ENCODE measurements around the gene GON4L. TPM values are rescaled to one million over a fixed set of nuclear protein-coding genes. Genes with fewer than 3 reads are reported as not detected.
A peak's percentile ranks its signal among the peaks of the same experiment; 100 is the strongest.
"Not testable (repeated sequence)": the region's sequence is repeated elsewhere in the genome, so short reads cannot be mapped to it uniquely, and the experiment has no call there.

GON4L gene
- total RNA-seq, 4 donors from 2014 or later: 17.2 to 36.1 (median 19.9) TPM

- in situ Hi-C loops (cut with MboI; ENCODE audit: low sequenced_read_pairs in 4 of 4) (no loop called here), intact Hi-C loops (cut with DNase I; ENCODE audit: low total_unique reads) (no loop called here)
- H3K4me3 ChIP-seq: no peak overlapping the region
- no peak for TF ChIP-seq POLR2A (IDR thresholded peaks at IDR 0.05)
- peak in 3 of 5 experiments; percentile 33 to 44 (median 33) for TF ChIP-seq CTCF (IDR thresholded peaks at IDR 0.05 in 4 of 5, conservative IDR thresholded peaks at IDR 0.05 in 1 of 5)
- H3K4me1 ChIP-seq: no peaks in the 10 kb centered on the region
- H3K27me3 ChIP-seq: no peaks in the 10 kb centered on the region
- H3K36me3 ChIP-seq: peaks cover 0 to 82% of the 10 kb centered on the region in 2 donors
- DNase-seq (no peak), ATAC-seq (peak in 1 of 2 donors; percentile 44)
- no peak overlapping the region for H3K27ac ChIP-seq
- H3K9me3 ChIP-seq: no peaks in the 10 kb centered on the region
Measured at GRCh38 chr1:155729031-155729898, 127.7 kb downstream of the GON4L start.

DNA sequence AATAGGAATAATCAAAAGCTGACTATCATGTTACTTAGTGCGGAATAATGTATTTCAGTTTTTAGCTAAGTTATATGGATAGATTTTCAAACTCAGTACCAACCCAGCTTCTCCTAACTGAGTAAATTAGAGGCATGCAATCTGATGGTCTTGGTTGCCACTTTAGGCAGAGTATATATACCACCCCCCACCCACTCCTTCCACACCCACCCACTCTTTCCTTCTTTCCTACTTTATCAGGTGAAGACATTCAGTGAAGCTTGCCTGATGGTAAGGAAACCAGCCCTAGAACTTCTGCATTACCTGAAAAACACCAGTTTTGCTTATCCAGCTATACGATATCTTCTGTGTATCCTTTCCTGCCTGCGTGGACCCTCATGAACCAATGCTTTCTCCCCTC, 131.9 kb downstream of the GON4L start:
- TF ChIP-seq CTCF (IDR thresholded peaks at IDR 0.05 in 4 of 5, conservative IDR thresholded peaks at IDR 0.05 in 1 of 5): no peak
- no peak for TF ChIP-seq POLR2A (IDR thresholded peaks at IDR 0.05)
- Histone ChIP-seq H3K4me3 (no peak overlapping the region), H3K27ac (no peak overlapping the region), H3K36me3 (peaks cover 0 to 64% of the 10 kb centered on the region in 2 donors), H3K9me3 (no peaks in the 10 kb centered on the region), H3K27me3 (no peaks in the 10 kb centered on the region), H3K4me1 (no peaks in the 10 kb centered on the region)
- intact Hi-C loops (cut with DNase I; ENCODE audit: low total_unique reads): no loop called here
- no peak for DNase-seq
- no peak for ATAC-seq
- in situ Hi-C loops (cut with MboI; ENCODE audit: low sequenced_read_pairs in 4 of 4): no loop called here

GRCh38 chr1:155719703-155720102, 137.3 kb downstream of the GON4L start:
- Histone ChIP-seq H3K36me3 (peaks cover 0 to 38% of the 10 kb centered on the region in 2 donors), H3K4me3 (no peak overlapping the region), H3K27ac (no peak overlapping the region), H3K4me1 (no peaks in the 10 kb centered on the region), H3K9me3 (no peaks in the 10 kb centered on the region), H3K27me3 (no peaks in the 10 kb centered on the region)
- intact Hi-C loops (cut with DNase I; ENCODE audit: low total_unique reads) (no loop called here), in situ Hi-C loops (cut with MboI; ENCODE audit: low sequenced_read_pairs in 4 of 4) (no loop called here)
- DNase-seq (no peak), ATAC-seq (no peak)
- no peak for TF ChIP-seq CTCF (IDR thresholded peaks at IDR 0.05 in 4 of 5, conservative IDR thresholded peaks at IDR 0.05 in 1 of 5)
- TF ChIP-seq POLR2A (IDR thresholded peaks at IDR 0.05): no peak

DNA sequence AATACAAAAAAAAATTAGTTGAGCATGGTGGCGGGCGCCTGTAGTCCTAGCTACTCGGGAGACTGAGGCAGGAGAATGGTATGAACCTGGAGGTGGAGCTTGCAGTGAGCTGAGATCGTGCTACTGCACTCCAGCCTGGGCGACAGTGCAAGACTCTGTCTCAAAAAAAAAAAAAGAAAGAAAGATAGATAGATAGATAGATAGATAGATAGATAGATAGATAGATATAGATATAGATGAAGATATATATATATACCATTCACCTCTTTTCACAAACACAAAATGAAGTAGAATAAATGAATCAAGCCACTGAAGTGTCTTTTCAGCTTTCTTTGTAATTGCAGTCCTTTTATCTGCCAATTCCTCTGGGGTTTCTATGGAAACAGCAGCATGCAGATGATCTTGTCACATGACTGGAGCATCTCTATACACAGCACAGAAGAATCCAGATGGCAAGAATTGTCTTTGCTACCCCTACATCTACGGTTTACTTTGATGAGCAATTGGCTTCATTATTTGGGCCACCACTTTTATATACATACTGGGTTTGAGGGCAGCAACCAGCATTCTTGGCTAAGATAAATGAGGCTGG, 138.4 kb downstream of the GON4L start:
- intact Hi-C loops (cut with DNase I; ENCODE audit: low total_unique reads); H3K4me3 ChIP-seq; H3K27me3 ChIP-seq; ATAC-seq; in situ Hi-C loops (cut with MboI; ENCODE audit: low sequenced_read_pairs in 4 of 4); H3K4me1 ChIP-seq; H3K27ac ChIP-seq; H3K9me3 ChIP-seq; DNase-seq: not testable (repeated sequence)
- H3K36me3 ChIP-seq: peaks cover 0 to 38% of the 10 kb centered on the region in 2 donors

GRCh38 chr1:155717041-155717440, 140.0 kb downstream of the GON4L start:
- no peak for TF ChIP-seq CTCF (IDR thresholded peaks at IDR 0.05 in 4 of 5, conservative IDR thresholded peaks at IDR 0.05 in 1 of 5)
- no peak for TF ChIP-seq POLR2A (IDR thresholded peaks at IDR 0.05)
- Histone ChIP-seq H3K27ac (no peak overlapping the region), H3K9me3 (no peaks in the 10 kb centered on the region), H3K36me3 (peaks cover 0 to 34% of the 10 kb centered on the region in 2 donors), H3K27me3 (no peaks in the 10 kb centered on the region), H3K4me3 (no peak overlapping the region), H3K4me1 (peaks cover 0 to 6% of the 10 kb centered on the region in 2 donors)
- ATAC-seq: no peak
- DNase-seq: no peak
- intact Hi-C loops (cut with DNase I; ENCODE audit: low total_unique reads) (no loop called here), in situ Hi-C loops (cut with MboI; ENCODE audit: low sequenced_read_pairs in 4 of 4) (no loop called here)
